ENCODE measurements around the gene TTI1.
"Not testable (repeated sequence)": the region's sequence is repeated elsewhere in the genome, so short reads cannot be mapped to it uniquely, and the experiment has no call there.

Gene TTI1

DNA sequence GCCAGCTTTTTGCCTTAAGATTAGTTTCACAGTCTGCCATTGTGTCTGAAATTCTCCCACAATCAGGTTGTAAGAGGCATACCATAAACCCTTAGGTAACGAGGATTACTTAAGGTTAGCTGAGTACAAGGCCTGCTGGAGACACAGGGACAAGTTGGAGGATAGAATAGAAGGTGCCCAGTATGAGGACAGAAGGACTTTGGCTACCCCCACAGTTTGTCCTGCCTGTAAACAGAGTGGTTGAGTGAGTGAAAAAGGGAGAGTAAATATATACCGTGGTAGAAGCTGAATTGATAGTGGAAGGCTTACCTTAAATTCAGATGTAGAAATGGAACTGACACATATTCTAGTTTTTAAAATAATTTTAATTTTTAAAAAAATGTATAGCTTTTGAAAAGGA lies 19.6 kb upstream of the TTI1 start:
- DNase-seq, result no peak

DNA sequence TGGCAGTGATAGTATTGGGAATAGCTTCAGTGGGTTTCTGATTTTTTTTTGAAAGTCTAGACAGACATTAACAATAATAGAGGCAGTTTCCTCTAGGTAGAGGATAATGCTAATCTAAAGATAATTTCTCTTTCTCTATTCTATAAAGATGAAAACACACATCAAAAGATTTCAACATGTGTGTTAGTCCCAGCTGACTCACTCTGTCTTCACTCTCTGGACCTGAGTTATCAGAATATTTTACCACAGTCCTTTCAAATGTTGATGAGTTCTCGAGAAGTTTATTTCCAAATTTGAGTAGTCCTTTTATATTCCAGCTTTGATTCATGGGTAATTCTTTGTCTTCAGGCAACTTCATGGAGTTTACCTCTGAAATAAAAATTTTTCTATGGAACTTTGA lies 17.4 kb upstream of the TTI1 start:
- DNase-seq, result no peak

DNA sequence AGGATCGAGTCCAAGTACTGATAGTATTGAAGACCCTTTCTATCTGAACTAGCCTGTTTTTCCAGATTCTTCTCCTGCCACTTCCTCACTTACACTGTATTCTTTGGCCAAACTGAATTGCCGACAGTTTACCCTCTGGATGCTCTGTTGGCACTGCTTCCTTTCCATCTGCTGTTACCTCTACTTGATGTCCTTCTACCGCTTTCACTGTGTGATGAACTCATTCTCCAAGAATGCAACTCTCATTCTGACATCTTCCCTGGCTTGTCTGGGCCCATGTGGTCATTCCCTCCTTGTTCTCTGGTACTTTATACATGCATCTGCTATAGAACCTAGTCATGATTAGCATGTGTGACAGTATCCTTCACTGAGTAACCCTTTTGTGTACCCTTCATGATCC lies 16.5 kb upstream of the TTI1 start:
- DNase-seq, result no peak

DNA sequence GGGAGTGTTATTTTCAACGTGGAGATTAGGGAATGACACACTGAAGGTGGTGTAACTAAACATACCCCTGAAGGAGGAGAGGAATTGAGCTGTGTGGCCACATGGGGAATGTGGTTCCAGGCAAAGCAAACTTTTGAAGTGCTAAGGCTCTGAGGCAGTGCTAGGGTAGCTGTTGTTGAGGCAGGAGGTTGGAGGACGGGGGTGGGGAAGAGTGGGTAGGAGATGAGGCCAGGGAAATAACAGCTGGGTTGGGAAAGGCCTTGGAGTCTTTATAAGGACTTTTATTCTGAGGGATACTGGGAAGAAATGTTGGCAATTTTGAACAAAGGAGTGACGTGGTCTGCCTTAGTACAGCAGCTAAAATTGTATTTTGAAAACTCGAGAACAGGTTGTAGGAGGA lies 13.3 kb upstream of the TTI1 start:
- no peak for DNase-seq

DNA sequence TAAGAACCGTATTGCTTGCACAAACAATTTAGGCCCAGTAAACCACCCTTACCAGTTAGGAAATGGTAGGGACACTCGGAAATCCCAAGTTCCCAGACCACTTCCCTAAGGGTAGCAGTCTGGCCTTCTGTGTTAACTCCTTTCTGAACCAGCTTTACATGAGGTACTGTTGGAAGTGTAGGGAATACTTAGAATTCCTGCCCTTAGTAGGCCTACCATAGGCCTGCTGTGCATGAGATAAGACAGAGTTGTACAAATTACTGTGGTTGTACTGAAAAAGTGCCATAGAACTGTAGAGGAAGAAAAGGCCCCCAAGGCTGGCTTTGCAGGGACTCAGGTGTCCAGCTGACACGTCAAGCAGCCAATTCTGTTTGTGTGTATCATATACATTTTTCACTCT lies 11.4 kb upstream of the TTI1 start:
- DNase-seq, result no peak

DNA sequence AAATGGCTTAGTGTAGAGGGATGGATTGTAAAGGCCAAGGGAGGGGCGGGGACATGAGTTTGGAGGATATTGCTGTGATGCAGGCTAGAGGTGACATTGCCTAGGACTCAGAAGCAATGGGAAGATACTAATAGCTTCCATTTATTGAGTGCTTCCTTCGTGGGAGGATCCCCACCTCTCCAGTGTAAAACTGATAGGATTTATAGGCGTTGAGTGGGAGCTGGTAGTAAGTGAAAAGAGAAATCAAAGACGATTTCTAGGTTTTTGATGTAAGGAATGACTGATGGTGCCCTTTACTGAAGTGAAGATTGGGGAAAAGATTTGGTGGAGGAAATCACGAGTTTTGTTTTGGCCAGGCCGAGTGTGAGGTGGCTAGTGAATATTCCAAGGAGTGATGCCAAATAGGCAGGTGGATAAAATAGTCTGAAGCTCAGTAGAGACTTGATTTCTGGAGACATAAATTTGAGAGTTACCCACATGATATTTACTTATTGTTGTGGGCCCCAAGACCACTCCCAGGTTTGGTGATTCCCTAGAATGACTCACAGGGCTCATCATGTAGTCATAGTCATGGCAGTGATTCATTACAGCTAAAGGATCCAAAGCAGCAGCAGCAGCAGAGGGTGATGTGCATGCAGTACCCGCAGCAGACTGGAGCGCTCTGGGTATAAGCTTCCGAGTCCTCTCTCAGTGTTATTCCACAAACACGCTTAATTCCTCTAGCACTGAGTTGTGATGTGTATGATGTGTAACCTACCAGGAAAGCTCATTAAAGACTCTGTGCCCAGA lies 10.4 kb upstream of the TTI1 start:
- DNase-seq, result no peak

DNA sequence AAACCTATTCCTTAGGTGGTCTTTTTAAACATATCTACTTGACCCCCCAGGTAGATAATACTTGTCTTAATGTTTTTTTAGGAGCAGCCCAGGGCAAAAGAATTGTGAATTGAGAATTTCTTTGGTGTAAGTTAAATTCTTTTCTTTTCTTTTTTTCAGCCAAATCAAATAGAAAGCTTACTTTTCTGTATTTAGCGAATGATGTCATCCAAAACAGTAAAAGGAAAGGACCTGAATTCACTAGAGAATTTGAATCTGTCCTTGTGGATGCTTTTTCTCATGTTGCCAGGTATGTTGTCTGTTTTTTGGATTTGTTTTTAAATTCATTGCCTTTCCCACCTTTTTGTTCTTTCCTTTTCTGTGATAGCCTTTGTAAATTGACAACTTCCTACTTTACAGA lies 7.0 kb upstream of the TTI1 start:
- DNase-seq, result no peak

DNA sequence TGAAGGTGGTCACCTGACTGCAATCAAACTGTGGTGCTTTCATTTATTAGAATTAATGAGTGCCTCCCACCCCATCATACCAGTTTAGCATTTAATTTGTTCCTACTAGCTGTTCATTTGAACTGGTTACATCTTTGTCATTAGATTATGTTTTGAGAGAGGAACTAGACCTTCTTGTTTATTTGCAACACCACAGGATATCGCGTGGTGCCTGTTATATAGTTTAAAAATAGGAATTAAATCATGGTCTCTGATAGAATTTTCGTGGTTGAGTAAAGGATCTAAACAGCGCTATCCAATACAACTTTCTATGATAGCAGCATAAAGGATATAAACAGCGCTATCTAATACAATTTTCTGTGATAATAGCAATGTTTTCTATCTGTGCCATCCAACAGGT lies 3.1 kb upstream of the TTI1 start:
- DNase-seq, result no peak

DNA sequence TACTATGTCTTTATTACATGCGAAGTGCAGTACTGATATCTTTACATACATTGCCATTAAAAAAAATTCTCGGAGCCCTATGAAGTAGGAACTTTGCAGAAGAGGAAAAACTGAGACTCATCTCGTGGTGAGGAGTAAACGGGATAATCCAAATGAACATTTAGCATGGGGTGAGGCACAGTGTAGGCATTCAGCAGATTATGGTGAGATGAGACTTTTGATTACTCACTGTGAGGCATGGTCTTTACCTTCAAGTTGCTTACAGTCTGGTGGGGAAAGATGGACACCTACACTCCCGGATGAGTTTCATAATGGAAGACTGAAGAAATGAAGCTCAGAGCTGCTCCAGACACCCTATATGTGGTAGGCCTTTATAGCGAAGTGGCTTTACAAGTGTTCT lies 1.7 kb upstream of the TTI1 start:
- DNase-seq, result no peak

DNA sequence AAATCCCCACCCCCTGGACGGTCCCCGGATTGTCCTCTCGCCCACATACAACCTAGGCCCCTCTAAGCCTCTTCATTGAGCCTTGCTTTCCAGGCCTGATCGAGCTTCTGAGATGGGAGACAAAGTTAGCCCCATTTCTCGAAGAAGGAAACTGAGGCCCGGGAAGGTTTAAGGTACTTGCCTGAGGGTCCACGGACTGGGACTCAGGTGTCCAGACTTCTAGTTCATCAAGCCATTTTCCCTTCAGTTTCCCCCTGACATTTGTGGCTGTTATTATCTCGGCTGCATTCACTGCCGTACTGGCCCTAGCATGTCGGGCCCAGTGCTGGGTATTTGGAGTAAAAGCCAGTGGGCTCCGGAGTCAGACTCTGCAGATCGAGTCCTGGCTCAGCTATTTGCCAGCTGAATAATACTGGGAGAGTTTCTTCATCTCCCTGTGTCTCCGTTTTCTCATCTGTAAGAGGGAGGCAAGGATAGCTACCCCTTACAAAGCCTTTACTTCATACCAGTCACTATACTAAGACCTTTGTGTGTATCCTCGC lies 923 bp upstream of the TTI1 start:
- DNase-seq, result no peak

DNA sequence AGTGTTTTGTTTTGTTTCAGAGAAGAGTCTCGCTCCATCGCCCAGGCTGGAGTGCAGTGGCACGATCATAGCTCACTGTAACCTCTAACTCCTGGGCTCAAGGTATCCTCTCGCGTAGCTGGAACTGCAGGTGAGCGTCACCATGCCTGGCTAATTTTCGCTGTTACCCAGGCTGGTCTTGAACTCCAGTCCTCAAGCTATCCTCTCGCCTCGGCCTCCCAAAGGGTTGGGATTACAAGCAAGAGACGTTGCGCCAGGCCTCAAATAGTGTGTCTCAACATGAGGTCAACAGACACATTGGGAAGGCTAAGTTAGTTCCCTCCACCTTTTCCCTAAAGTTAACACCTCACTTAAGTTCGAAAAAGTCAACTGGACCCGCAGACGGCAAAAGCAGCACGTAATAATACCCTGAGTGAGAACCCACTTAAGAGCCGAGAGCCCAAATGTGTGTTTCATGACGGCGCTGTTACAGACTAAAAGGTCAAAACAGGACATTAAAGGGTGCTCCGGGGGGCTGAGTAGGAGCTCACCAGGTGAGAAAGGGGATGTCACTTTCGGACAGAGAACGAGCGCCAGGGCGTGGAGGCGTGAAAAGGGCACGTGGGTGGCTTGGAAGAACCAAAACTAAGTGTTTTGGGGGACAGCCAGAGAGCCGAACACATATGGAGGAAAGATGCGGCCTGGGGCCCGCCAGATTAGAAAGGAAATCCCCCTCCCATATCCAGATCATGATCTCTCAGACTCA lies 499 bp downstream of the TTI1 start:
- no peak for DNase-seq

DNA sequence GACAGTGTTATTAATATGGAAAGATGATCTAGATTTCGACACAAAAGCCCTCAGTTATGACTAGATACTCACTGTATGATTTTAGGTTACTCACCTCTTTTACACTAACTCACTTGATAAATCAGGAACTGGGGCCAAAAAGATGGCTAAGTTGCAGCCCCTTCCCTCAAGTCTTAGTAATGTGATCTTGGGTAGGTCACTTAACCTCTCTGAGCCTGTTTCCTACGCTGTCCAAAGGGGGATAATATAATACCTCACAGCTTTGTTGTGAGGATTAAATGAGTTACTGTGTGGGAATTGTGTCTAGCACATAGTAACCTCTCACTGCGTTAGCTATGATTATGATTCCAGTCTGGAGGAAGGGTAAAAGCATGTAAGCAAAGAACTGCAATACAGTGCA lies 1.3 kb downstream of the TTI1 start:
- no peak for DNase-seq

DNA sequence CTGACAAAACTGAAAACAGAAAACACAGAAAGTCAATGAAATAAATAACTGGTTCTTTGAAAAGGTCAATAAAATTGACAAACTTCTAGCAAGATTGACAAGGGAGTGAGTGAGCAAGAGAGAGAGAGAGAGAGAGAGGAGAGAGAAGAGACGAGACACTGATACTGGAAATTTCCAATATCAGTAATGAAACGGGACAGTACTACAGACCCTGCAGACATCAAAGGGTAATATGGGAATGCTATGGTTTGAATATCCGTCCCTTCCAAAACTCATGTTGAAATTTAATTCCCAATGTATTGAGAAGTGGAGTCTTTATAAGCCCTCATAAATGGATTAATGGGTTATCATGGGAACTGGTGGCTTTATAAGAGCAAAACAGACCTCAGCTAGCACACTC lies 3.8 kb downstream of the TTI1 start:
- no peak for DNase-seq

DNA sequence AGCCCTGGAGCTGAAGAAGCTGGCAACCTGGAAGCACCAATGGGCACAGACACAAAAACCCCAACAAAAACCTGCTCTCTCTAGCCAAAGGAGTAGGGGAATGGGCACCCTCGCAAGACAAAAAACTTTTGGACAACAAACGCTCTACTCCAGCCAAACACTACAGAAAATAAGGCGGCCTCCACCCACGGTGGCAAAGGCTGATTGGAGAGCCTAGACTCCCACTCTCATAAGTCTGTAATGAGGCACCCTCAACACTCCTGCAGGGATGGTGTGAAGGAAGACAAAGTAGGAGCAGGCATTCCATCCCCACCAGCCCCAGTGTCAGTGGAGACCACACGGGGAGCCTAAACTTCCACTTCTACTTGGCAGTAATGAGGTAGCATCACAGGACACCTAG lies 8.8 kb downstream of the TTI1 start:
- DNase-seq, result no peak

DNA sequence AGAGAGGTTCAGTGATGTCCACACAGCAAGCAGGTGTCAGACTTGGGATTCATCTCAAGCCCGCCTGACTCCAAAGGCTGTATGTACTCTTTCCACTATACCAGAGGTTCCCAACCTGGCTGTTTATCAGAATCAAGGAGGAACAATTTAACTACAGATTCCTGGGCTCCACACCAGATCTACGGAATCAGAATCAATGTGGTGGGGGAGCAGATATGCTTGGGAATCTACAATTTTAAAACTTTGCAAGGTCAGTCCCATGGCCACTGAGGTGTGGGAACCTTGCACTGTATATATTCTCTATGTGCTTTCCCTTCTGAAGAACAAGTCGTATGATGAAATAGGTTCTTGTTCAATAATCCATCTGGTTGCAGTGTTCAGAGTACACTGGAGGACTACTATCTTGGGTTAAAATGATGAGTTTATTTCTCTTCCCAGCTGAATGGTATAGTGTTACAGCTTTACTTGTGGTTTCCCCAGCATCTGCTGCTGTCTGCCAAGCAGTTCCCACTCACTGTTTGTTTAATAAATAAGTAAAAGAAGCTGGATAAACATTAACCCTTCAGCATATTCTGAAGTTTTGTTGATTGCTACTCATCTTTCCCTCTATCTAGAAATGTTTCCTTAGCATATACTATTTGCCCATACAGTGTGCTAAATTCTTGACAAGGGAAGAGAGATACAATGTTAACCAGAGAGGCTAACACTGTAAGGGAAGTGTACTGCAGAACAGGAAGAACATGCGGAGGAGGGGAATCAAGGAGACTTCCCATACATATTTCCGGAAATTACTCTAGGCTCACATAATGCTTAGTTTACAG lies 9.9 kb downstream of the TTI1 start:
- no peak for DNase-seq

DNA sequence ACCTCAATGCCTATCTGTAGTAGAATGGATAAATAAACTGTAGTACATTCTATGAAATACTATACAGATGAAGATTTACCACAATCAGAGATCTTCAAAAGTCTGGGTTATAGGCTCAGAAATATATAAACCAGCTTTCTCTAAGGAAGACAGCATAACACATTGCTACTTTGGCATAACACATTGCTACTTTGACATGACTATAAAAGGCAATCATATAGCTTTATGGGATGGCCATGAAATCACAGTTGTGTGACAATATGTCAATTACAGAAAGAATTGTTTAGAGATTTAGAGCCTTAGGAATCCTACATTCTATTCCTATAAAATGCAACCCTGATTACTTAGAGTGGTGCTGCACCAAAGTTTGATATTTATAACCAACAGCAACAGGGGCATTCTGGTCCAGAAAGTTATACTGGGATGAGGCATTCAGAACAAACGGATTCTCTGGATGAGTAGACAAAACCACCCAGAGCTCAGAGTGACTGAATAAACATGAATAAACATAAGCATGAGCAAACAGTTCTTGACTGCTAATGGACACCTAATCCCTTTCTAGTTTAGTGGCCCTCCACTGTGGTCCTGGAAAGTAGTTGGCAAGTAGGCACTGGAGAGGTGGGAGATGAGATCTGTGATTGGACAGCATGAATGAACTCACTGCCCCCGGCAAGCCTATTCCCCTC lies 12.0 kb downstream of the TTI1 start:
- DNase-seq, result no peak

DNA sequence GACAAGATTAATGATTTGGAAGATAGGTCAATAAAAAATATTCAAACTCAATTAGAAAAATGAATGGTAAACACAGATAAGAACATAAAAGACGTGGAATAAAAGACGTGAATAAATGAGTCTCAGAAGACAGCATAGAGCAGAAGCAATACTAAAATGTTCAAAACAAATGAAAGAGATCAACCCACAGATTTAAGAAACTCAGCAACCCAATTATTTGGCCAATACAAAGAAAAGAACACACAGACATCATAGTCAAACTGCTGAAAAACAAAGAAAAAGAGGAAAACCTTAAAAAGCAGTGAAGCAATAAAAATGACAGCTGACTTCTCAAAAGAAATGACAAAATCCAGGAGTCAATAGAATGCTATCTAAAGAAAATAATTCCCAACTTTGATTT lies 14.9 kb downstream of the TTI1 start:
- DNase-seq, result no peak

DNA sequence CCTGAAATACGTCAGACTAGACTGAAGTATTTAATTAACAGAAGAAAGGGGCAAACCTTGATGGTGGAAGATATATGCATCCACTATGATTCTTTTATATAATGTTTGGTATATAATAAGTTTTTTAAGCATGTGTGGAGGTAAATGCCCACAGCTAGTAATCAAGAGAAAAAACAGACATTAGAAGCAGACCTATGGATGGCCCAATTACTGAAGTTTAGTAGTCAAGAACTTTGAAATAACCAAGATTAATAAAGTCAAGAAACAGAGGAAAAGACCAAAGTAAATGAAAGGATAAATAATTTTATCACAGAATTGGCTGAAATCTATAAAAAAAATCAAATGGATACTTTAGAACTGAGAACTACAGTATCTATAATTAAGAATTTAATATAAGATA lies 15.3 kb downstream of the TTI1 start:
- no peak for DNase-seq

DNA sequence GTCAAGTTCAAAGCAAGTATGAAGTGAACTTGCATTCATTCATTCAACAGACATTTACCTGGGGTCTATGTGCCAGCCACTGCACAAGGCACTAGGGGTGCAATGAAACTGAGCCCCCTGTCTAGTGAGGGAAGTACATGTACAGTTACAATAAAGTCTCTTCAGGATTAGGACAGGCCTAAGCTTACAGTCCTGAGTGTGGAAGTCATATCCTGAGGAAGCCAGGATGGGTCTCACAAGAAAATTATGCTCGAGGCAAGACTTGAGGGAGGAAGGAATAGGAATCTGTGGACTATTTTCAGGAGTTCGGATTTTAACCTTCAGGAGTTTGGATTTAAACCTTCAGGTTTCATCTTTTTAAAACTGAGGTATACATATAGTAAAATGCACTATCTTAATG lies 19.4 kb downstream of the TTI1 start:
- no peak for DNase-seq

DNA sequence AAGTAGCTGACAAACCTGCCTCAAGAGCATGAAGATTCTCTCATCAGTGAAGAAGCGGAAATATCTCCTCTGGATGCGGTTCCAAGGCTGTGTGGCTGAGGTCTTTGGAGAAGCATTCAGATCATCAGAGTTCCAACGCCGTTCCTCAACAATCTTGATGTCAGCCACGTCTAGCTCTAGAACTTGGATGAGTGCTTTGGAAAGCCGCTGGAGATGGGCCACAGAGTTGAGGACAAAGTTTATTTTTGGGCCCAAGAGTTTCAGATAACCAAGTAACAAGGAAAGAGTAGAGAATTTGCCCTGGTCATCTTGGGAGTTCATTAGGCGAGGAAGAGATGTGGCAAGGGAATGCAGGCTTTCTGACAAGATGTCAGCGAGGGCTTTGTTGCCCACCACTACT lies 20.9 kb downstream of the TTI1 start:
- DNase-seq, result no peak

DNA sequence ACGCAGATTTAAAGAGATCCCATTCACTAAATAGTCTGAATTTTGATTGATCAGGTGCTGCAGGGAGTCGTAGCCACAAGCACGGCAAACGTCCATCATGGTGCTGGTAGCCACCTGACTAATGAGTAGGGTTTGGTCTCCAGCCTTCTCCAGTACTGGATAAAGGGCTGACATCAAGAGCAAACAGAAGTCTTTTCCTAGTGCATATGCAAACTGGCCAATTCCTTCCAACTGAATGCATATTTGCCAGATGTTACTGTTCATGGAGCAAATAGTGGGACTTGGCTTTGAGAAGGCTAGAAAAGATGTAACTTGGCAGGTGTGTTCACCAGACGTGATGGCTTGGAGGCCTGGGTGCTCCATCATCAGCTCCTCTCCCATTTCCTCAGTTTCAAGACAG lies 21.6 kb downstream of the TTI1 start:
- no peak for DNase-seq

DNA sequence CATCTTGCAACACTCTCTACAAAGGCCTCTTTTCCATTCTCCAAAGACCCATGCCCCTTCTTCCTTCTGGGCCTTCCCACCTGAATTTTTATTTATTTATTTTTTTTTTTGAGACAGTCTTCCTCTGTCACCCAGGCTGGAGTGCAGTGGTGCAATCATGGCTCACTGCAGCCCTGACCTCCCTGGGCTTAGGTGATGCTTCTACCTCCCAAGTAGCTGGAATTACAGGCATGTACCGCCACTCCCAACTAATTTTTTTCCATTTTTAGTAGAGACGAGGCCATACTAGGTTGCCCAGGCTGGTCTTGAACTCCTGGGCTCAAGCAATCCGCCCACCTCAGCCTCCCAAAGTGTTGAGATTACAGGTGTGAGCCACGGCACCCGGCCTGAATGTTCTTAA lies 23.8 kb downstream of the TTI1 start:
- not testable (repeated sequence) for DNase-seq
